GM12865 (cell line): Measurements from ENCODE around the gene CREBBP.

ENCODE experiments used
- DNase-seq: peaks from one replicate; pipeline ENCODE4 v3.0.0; 2010; ENCODE audit warnings: low read depth
- H3K4me3 ChIP-seq: 2 replicates; pipeline ENCODE4 v1.5.1; 2011; ENCODE audit warnings: mild to moderate bottlenecking, low read depth, low read length, control low read depth
- TF ChIP-seq, protein P1 (sequence below): IDR thresholded peaks from 2 replicates; pipeline ENCODE4 v1.5.1; 2011; ENCODE audit warnings: low read length, control low read depth, low read depth, inconsistent platforms; ENCODE audit not compliant: insufficient read depth; ENCODE audit errors: missing control alignments

Gene CREBBP

DNA sequence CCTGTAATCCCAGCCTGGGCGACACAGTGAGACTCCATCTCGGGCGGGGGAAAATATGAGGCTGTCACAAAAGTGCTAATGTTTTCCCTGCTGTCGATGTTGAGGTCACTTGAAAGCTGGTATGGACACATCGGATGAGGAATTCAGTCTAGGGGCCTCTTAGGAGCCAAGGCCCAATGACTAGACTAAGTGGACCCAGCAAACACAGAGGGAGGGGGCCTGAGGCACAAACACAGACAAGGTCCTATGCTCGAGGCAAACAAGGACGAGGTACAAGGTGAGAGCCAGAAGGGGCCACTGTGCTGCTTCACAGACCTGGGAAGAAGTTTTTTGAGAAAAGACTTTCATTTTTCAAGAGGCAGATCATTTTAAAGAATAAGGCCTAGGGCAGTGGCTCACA is 178.4 kb downstream of the CREBBP start:
- no peak for DNase-seq
- TF ChIP-seq, protein P1, sequence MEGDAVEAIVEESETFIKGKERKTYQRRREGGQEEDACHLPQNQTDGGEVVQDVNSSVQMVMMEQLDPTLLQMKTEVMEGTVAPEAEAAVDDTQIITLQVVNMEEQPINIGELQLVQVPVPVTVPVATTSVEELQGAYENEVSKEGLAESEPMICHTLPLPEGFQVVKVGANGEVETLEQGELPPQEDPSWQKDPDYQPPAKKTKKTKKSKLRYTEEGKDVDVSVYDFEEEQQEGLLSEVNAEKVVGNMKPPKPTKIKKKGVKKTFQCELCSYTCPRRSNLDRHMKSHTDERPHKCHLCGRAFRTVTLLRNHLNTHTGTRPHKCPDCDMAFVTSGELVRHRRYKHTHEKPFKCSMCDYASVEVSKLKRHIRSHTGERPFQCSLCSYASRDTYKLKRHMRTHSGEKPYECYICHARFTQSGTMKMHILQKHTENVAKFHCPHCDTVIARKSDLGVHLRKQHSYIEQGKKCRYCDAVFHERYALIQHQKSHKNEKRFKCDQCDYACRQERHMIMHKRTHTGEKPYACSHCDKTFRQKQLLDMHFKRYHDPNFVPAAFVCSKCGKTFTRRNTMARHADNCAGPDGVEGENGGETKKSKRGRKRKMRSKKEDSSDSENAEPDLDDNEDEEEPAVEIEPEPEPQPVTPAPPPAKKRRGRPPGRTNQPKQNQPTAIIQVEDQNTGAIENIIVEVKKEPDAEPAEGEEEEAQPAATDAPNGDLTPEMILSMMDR = no peak
- no peak overlapping the region for H3K4me3 ChIP-seq

DNA sequence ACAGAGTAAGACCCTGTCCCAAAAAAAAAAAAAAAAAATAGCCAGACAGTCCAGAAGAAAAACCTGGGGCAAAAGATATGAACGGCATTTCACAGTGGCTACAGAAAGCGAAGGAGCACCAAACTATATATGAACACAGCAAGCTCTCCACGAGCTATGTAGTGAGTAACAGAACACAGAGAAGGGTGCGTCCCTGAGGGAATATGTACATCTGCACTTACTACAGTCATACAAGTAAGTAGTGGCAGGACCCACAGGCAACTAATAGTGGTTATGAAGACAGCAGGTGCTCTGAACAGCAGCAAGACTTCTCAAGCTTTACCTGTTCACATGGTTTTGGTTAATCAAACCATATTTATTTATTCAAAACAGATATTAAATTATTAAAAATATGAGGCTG is 179.0 kb downstream of the CREBBP start:
- TF ChIP-seq, protein P1 = no peak

DNA sequence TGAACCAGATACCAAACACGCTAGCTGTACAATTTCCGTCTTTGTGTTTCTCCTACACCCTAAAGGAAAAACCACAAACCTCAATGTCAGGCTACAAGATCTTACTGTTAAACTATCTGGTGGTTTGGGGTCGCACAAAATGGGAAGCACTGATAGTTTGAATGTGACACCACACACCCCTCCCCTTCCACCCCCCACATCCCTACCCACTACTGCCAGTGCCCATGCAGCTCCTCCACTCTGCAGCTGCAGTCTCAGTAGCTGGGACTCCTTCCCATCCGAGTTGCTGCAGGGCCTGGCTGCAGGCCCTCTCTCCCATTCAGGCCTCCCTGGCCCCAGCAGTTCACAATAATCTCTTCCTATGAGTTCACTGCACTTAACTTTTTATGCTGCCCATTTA is 181.6 kb downstream of the CREBBP start:
- DNase-seq = no peak
- H3K4me3 ChIP-seq = no peak overlapping the region
- TF ChIP-seq, protein P1 = no peak

More for the DNA sequence above, 179.0 kb downstream of the CREBBP start:
- no peak for DNase-seq
- H3K4me3 ChIP-seq = no peak overlapping the region

DNA sequence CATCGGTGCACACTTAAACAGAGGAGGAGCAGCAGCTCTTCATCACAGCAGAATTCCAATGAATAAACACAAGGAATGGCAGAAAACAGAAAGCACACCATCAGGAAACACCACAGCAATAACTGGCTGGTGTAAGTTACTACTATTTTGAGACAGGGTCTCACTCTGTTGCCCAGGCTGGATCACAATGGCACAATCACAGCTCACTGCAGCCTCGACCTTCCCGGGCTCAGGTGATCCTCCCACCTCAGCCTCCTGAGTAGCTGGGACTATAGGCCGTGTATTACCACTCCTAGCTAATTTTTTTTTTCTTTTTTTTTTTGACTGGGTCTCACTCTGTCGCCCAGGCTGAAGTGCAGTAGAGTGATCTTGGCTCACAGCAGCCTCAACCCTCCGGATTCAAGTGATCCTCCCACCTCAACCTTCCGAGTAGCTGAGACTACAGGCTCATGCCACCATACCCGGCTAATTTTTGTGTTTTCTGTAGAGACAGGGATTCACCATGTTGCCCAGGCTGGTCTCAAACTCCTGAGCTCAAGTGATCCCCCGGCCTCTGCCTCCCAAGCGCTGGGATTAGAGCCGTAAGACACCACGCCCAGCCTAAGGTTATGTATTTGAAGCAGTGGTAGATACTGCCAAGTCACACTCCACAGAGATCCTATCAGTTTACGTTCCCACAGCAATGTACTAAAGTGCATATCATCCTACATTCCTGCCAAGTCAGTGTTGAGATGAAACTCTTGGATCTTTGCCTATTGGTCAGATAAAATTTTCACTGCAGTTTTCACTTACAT is 183.9 kb downstream of the CREBBP start:
- no peak overlapping the region for H3K4me3 ChIP-seq
- TF ChIP-seq, protein P1 = no peak
- DNase-seq = no peak

DNA sequence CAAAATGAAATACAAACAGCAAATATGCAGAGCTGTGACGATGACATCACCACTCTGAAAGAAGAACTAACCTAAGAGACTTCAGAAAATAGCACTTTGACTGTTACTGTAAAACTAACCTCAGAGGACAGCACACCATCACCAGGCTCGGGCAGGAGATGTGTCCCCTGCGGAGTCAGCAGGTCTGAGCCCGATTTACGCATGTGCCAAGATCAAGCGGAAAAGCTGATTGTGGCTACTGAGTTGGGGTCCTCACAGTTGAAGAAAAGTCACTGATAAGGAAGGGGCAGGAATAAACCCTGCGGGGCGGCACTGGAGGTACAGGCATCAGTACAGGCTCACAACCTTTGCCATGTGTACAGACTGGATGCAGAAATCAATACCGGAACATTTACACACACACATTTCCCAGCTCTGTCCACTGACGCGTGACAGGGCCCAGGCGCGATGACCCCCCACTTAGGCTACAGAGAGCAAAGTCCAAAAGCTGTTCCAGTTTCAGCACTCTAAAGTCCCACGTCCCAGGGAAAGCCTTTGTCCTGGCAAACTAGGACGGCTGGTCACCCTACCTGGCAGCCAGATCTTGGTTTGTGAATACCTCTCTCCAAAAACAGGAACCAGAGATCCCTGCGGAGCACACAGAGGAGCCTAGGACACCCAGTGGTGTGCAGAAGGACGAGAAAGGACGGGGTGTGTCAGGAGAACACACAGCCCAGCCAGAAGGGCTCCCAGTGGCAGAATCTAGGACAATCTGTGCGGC is 184.7 kb downstream of the CREBBP start:
- peak; percentile 19 for DNase-seq
- TF ChIP-seq, protein P1 = no peak

DNA sequence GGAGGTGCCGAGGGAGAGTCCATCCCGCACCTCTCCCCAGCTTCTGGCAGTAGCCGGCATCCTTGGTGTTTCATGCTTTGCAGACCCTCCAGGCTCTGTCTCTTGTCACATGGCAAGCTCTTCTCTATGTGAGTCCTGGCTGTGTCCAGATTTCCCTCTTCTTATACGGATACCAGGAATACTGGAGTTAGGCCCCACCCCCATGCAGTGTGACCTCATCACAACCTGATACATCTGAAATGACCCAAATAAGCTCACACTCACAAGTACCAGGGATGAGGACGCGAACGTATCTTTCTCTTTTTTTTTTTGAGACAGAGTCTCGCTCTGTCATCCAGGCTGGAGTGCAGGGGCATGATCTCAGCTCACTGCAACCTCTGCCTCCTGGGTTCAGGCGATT is 186.5 kb downstream of the CREBBP start:
- TF ChIP-seq, protein P1 = no peak
- H3K4me3 ChIP-seq = no peak overlapping the region
- DNase-seq = no peak

More for the DNA sequence above, 184.7 kb downstream of the CREBBP start:
- H3K4me3 ChIP-seq = no peak overlapping the region
